ENCODE data around the gene EFNB3. TPM values are rescaled to one million over a fixed set of nuclear protein-coding genes. Genes with fewer than 3 reads are reported as not detected.

The EFNB3 gene
- total RNA-seq, 1 donor from 2014 or later = 0.53 TPM

DNA sequence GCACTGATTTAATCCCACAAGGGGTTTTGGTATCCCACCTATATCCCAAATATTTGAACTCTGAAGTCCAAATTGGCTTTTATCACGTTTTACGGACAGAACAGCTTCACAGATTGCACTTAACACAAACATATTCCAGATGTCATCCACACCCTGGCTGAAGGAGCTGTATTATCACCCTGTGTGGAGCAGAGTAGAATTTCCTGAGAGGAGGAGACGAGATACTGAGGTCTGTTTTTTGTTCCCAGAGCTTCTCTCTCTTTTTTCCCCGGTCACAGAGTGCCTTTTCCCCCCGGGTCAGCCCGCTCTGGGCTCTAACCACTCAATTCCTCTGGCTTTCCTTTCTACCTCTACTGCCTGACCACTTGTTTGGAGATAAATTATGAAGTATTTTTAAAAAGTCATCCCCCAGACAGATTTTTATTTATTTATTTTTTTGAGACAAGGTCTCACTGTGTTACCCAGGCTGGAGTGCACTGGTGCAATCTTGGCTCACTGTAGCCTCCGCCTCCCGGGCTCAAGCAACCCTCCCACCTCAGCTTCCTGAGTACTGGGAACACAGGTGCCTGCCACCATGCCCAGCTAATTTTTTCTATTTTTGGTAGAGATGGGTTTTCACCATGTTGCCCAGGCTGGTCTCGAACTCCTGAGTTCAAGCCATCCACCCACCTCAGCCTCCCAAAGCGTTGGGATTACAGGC is 43.2 kb downstream of the EFNB3 start:
- ATAC-seq (no peak), DNase-seq (ENCODE audit: low spot score) (no peak)
- intact Hi-C loops (cut with DNase I) = no loop called here

GRCh38 chr17:7750321-7750821 is 45.4 kb downstream of the EFNB3 start:
- DNase-seq (ENCODE audit: low spot score) (no peak), ATAC-seq (no peak)
- intact Hi-C loops (cut with DNase I) = no loop called here

DNA sequence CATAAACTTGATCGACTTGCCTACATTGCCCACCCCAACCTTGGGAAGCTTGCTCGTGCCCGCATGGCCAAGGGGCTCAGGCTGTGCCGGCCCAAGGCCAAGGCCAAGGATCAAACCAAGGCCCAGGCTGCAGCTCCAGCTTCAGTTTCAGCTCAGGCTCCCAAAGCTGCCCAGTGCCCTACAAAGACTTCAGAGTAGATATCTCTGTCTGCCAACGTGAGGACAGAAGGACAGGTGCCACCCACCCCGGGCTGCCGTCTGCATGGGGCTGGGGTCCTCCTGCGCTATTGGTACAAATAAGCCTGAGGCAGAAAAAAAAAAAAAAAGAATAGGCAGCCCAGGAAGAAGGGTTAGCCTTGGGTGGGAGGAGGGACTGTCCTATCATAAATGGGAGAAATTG is 49.7 kb downstream of the EFNB3 start:
- no peak for ATAC-seq
- intact Hi-C loops (cut with DNase I) = no loop called here
- DNase-seq (ENCODE audit: low spot score) = no peak

- no peak for DNase-seq (ENCODE audit: low spot score)
- ATAC-seq = no peak
- intact Hi-C loops (cut with DNase I) = no loop called here
Observed at GRCh38 chr17:7755095-7755890, 50.3 kb downstream of the EFNB3 start.

DNA sequence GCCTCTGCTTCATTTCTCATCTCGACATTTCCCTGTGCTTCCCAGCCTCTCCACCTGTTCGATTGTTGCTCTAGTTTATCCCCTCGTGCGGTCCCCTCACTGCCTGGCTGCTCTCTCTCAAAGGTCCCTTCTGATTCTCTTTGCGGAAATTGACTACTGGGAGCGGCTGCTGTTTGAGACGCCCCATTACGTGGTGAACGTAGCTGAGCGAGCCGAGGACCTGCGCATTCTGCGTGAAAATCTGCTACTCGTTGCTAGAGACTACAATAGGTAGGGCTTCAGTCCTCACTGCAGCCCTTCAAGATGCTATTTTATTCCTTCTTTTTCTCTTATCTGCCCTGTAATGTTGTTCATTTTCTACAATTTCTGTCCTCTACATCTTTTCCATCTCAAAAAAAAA is 52.0 kb downstream of the EFNB3 start:
- ATAC-seq (no peak), DNase-seq (ENCODE audit: low spot score) (no peak)
- intact Hi-C loops (cut with DNase I) = no loop called here

Other genes with a start within 250 kb of the EFNB3 start
- gene ZBTB4, start 225.6 kb upstream of the EFNB3 start, total RNA-seq = 84.2 TPM
- gene SLC35G6, start 223.8 kb upstream of the EFNB3 start, total RNA-seq = not detected
- gene POLR2A, start 220.8 kb upstream of the EFNB3 start, total RNA-seq = 126 TPM
- gene TNFSF12, start 156.1 kb upstream of the EFNB3 start, total RNA-seq = 63.9 TPM
- gene TNFSF13, start 146.5 kb upstream of the EFNB3 start, total RNA-seq = 32.7 TPM
- gene SENP3, start 143.3 kb upstream of the EFNB3 start, total RNA-seq = 39.8 TPM
- gene CD68, start 125.6 kb upstream of the EFNB3 start, total RNA-seq = 83.0 TPM
- 21.4 TPM for gene MPDU1, start 121.3 kb upstream of the EFNB3 start, total RNA-seq
- gene SOX15, start 115.1 kb upstream of the EFNB3 start, total RNA-seq = 5.1 TPM
- 46.5 TPM for gene FXR2, start 90.3 kb upstream of the EFNB3 start, total RNA-seq
- gene SAT2, start 77.4 kb upstream of the EFNB3 start, total RNA-seq = 68.7 TPM
- 0.53 TPM for gene SHBG, start 75.1 kb upstream of the EFNB3 start, total RNA-seq
- 14.3 TPM for gene ATP1B2, start 54.3 kb upstream of the EFNB3 start, total RNA-seq
- gene TP53, start 17.7 kb upstream of the EFNB3 start, total RNA-seq = 41.5 TPM
- gene WRAP53, start 16.7 kb upstream of the EFNB3 start, total RNA-seq = 5.7 TPM
- gene DNAH2, start 12.5 kb downstream of the EFNB3 start, total RNA-seq = 0.31 TPM
- 41.0 TPM for gene KDM6B, start 129.0 kb downstream of the EFNB3 start, total RNA-seq
- 18.5 TPM for gene TMEM88, start 149.9 kb downstream of the EFNB3 start, total RNA-seq
- 53.5 TPM for gene NAA38, start 152.4 kb downstream of the EFNB3 start, total RNA-seq
- gene CYB5D1, start 152.8 kb downstream of the EFNB3 start, total RNA-seq = 13.3 TPM
- gene CHD3, start 183.6 kb downstream of the EFNB3 start, total RNA-seq = 138 TPM
- gene RNF227, start 211.1 kb downstream of the EFNB3 start, total RNA-seq = 5.7 TPM
- 1.2 TPM for gene KCNAB3, start 224.7 kb downstream of the EFNB3 start, total RNA-seq
- gene TRAPPC1, start 226.7 kb downstream of the EFNB3 start, total RNA-seq = 78.3 TPM
- gene CNTROB, start 227.0 kb downstream of the EFNB3 start, total RNA-seq = 27.8 TPM